Breast epithelium (tissue), 3 donors: ENCODE data around the gene ASTN2.

Experiments
- CTCF ChIP-seq, 3 donors: fragments of 450-650 bp; IDR thresholded peaks; one replicate each; pipeline ENCODE4 v1.5.1; 2016 to 2017; ENCODE audit warnings: antibody characterized with exemption in 3 of 3, mild to moderate bottlenecking in 3 of 3, moderate library complexity in 3 of 3
- POLR2A ChIP-seq: fragments of 450-650 bp; IDR thresholded peaks from one replicate; pipeline ENCODE4 v1.6.1; 2016; ENCODE audit warnings: antibody characterized with exemption, mild to moderate bottlenecking, moderate library complexity

- no peak for TF ChIP-seq CTCF (IDR thresholded peaks at IDR 0.05)
- no peak for TF ChIP-seq POLR2A
Observed at GRCh38 chr9:116626762-116627161, 788.1 kb downstream of the ASTN2 start.
